ENCODE results near the gene ADCY10.
"Not testable (repeated sequence)": the region's sequence is repeated elsewhere in the genome, so short reads cannot be mapped to it uniquely, and the experiment has no call there.

Gene ADCY10

GRCh38 chr1:167882376-167882775 lies 31.6 kb downstream of the ADCY10 start:
- DNase-seq (ENCODE audit: low spot score), result no peak

- no peak for DNase-seq (ENCODE audit: low spot score)
Observed at GRCh38 chr1:167881786-167882185, 32.1 kb downstream of the ADCY10 start.

GRCh38 chr1:167881069-167881468 lies 32.9 kb downstream of the ADCY10 start:
- DNase-seq (ENCODE audit: low spot score), result no peak

GRCh38 chr1:167880580-167881021 lies 33.3 kb downstream of the ADCY10 start:
- DNase-seq (ENCODE audit: low spot score), result no peak

GRCh38 chr1:167879508-167879907 lies 34.4 kb downstream of the ADCY10 start:
- DNase-seq (ENCODE audit: low spot score), result no peak

- no peak for DNase-seq (ENCODE audit: low spot score)
Observed at GRCh38 chr1:167878372-167879160, 35.4 kb downstream of the ADCY10 start.

- no peak for DNase-seq (ENCODE audit: low spot score)
Observed at GRCh38 chr1:167876597-167877175, 37.2 kb downstream of the ADCY10 start.

- DNase-seq (ENCODE audit: low spot score), result no peak
Observed at GRCh38 chr1:167871331-167871730, 42.6 kb downstream of the ADCY10 start.

- not testable (repeated sequence) for DNase-seq (ENCODE audit: low spot score)
Observed at GRCh38 chr1:167869157-167870001, 44.6 kb downstream of the ADCY10 start.

- DNase-seq (ENCODE audit: low spot score), result not testable (repeated sequence)
Observed at GRCh38 chr1:167866739-167867414, 47.1 kb downstream of the ADCY10 start.

- DNase-seq (ENCODE audit: low spot score), result not testable (repeated sequence)
Observed at GRCh38 chr1:167866326-167866725, 47.6 kb downstream of the ADCY10 start.

GRCh38 chr1:167865804-167866308 lies 48.1 kb downstream of the ADCY10 start:
- not testable (repeated sequence) for DNase-seq (ENCODE audit: low spot score)

GRCh38 chr1:167865193-167865592 lies 48.7 kb downstream of the ADCY10 start:
- not testable (repeated sequence) for DNase-seq (ENCODE audit: low spot score)

GRCh38 chr1:167864392-167865032 lies 49.4 kb downstream of the ADCY10 start:
- no peak for DNase-seq (ENCODE audit: low spot score)

GRCh38 chr1:167863921-167864279 lies 50.0 kb downstream of the ADCY10 start:
- DNase-seq (ENCODE audit: low spot score), result no peak

- not testable (repeated sequence) for DNase-seq (ENCODE audit: low spot score)
Observed at GRCh38 chr1:167863191-167863920, 50.6 kb downstream of the ADCY10 start.

- no peak for DNase-seq (ENCODE audit: low spot score)
Observed at GRCh38 chr1:167862432-167863076, 51.4 kb downstream of the ADCY10 start.

GRCh38 chr1:167861664-167862381 lies 52.1 kb downstream of the ADCY10 start:
- no peak for DNase-seq (ENCODE audit: low spot score)
